WERI-Rb-1 (cell line): ENCODE results near the gene PAX4.
"Not testable (repeated sequence)": the region's sequence is repeated elsewhere in the genome, so short reads cannot be mapped to it uniquely, and the experiment has no call there.

Experiments
- DNase-seq: peaks from one replicate; pipeline ENCODE4 v3.0.0-alpha.2; 2020
- H3K27ac ChIP-seq: fragments of 250-450 bp; sonication (Bioruptor Pico); 2 replicates; pipeline ENCODE4 v1.5.1; 2020; ENCODE audit warnings: mild to moderate bottlenecking, moderate library complexity
- H3K27me3 ChIP-seq: fragments of 250-450 bp; sonication (Bioruptor Pico); 2 replicates; pipeline ENCODE4 v1.5.1; 2021; ENCODE audit warnings: mild to moderate bottlenecking, low read depth, moderate library complexity; ENCODE audit not compliant: insufficient read depth, severe bottlenecking
- H3K36me3 ChIP-seq: fragments of 250-450 bp; sonication (Bioruptor Pico); 2 replicates; pipeline ENCODE4 v1.5.1; 2020; ENCODE audit warnings: mild to moderate bottlenecking, moderate library complexity
- H3K4me3 ChIP-seq: 2 replicates; pipeline ENCODE4 v1.5.1; 2011; ENCODE audit warnings: low read depth, mild to moderate bottlenecking, control low read depth, low read length
- H3K9me3 ChIP-seq: fragments of 250-450 bp; sonication (Bioruptor Pico); 2 replicates; pipeline ENCODE4 v1.5.1; 2021; ENCODE audit warnings: mild to moderate bottlenecking, moderate library complexity; ENCODE audit not compliant: severe bottlenecking
- CTCF ChIP-seq: IDR thresholded peaks from 2 replicates; pipeline ENCODE4 v1.5.1; 2011; ENCODE audit warnings: low read depth, mild to moderate bottlenecking, control low read depth, inconsistent platforms, low read length

PAX4 gene

GRCh38 chr7:127571741-127572505 lies 46.0 kb downstream of the PAX4 start:
- H3K36me3 ChIP-seq: no peaks in the 10 kb centered on the region
- H3K9me3 ChIP-seq: no peaks in the 10 kb centered on the region
- DNase-seq: no peak
- H3K27ac ChIP-seq: no peak overlapping the region
- no peak for TF ChIP-seq CTCF
- H3K27me3 ChIP-seq: no peaks in the 10 kb centered on the region
- H3K4me3 ChIP-seq: no peak overlapping the region

GRCh38 chr7:127568034-127568433 lies 49.9 kb downstream of the PAX4 start:
- H3K4me3 ChIP-seq, DNase-seq, H3K27me3 ChIP-seq, H3K36me3 ChIP-seq, H3K27ac ChIP-seq, H3K9me3 ChIP-seq: not testable (repeated sequence)

- no peaks in the 10 kb centered on the region for H3K27me3 ChIP-seq
- no peak for TF ChIP-seq CTCF
Observed at GRCh38 chr7:127566242-127566641, 51.7 kb downstream of the PAX4 start.

More at GRCh38 chr7:127566242-127566641, 51.7 kb downstream of the PAX4 start:
- H3K9me3 ChIP-seq: peaks cover 4% of the 10 kb centered on the region
- no peaks in the 10 kb centered on the region for H3K36me3 ChIP-seq
- H3K27ac ChIP-seq: no peak overlapping the region
- H3K4me3 ChIP-seq: no peak overlapping the region
- no peak for DNase-seq
